HL-60 (cell line): ENCODE results near the gene SPATA25.

Experiments
- GABPA ChIP-seq: IDR thresholded peaks from 2 replicates; pipeline ENCODE4 v1.6.1; 2012; ENCODE audit warnings: low read depth
- POLR2AphosphoS5 ChIP-seq: IDR thresholded peaks from 2 replicates; pipeline ENCODE4 v1.6.1; 2012; ENCODE audit warnings: low read depth
- TF ChIP-seq, protein P1 (sequence below): IDR thresholded peaks from one replicate; pipeline ENCODE4 v1.5.1; 2011; ENCODE audit warnings: low read length, control low read depth, inconsistent platforms; ENCODE audit not compliant: insufficient read depth
- TF ChIP-seq, protein P2 (sequence below): IDR thresholded peaks from 2 replicates; pipeline ENCODE4 v1.6.1; 2012; ENCODE audit warnings: low read depth; ENCODE audit not compliant: insufficient replicate concordance

DNA sequence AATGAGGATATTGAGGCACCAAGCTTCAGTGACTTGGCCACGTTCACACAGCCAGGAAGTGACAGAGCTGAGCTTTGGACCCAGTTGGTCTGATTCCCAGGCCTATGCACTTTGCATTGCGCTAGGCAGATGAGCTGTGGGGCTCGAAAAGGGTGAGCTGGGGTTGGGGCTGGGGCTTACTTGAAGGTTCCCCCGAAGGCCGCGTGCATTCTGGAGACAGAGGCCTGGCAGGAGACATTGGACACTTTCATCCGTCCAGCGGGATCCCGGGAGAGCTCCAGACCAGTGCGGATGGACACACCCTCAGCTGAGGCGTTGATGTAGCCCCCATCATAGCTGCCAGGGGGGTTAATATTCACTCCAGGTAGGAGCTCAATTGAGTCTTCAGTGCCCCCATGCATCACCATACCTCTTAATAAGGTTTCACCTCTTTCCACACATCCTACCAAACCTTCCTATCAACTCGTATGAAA, 21.9 kb upstream of the SPATA25 start:
- TF ChIP-seq, protein P1, sequence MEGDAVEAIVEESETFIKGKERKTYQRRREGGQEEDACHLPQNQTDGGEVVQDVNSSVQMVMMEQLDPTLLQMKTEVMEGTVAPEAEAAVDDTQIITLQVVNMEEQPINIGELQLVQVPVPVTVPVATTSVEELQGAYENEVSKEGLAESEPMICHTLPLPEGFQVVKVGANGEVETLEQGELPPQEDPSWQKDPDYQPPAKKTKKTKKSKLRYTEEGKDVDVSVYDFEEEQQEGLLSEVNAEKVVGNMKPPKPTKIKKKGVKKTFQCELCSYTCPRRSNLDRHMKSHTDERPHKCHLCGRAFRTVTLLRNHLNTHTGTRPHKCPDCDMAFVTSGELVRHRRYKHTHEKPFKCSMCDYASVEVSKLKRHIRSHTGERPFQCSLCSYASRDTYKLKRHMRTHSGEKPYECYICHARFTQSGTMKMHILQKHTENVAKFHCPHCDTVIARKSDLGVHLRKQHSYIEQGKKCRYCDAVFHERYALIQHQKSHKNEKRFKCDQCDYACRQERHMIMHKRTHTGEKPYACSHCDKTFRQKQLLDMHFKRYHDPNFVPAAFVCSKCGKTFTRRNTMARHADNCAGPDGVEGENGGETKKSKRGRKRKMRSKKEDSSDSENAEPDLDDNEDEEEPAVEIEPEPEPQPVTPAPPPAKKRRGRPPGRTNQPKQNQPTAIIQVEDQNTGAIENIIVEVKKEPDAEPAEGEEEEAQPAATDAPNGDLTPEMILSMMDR = no peak
- TF ChIP-seq POLR2AphosphoS5 (no peak), GABPA (no peak)
- TF ChIP-seq, protein P2, sequence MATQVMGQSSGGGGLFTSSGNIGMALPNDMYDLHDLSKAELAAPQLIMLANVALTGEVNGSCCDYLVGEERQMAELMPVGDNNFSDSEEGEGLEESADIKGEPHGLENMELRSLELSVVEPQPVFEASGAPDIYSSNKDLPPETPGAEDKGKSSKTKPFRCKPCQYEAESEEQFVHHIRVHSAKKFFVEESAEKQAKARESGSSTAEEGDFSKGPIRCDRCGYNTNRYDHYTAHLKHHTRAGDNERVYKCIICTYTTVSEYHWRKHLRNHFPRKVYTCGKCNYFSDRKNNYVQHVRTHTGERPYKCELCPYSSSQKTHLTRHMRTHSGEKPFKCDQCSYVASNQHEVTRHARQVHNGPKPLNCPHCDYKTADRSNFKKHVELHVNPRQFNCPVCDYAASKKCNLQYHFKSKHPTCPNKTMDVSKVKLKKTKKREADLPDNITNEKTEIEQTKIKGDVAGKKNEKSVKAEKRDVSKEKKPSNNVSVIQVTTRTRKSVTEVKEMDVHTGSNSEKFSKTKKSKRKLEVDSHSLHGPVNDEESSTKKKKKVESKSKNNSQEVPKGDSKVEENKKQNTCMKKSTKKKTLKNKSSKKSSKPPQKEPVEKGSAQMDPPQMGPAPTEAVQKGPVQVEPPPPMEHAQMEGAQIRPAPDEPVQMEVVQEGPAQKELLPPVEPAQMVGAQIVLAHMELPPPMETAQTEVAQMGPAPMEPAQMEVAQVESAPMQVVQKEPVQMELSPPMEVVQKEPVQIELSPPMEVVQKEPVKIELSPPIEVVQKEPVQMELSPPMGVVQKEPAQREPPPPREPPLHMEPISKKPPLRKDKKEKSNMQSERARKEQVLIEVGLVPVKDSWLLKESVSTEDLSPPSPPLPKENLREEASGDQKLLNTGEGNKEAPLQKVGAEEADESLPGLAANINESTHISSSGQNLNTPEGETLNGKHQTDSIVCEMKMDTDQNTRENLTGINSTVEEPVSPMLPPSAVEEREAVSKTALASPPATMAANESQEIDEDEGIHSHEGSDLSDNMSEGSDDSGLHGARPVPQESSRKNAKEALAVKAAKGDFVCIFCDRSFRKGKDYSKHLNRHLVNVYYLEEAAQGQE = no peak
